NCI-H82 treated with DMSO at 0.1 percent for 48 hours (cell line): ENCODE measurements around the gene PIGBOS1.
"Not testable (repeated sequence)": the region's sequence is repeated elsewhere in the genome, so short reads cannot be mapped to it uniquely, and the experiment has no call there.

ENCODE experiments used
- DNase-seq: peaks from one replicate; lab custom pipeline; 2025; ENCODE audit not compliant: unreplicated experiment; lab: John Stamatoyannopoulos, UW

The PIGBOS1 gene, protein sequence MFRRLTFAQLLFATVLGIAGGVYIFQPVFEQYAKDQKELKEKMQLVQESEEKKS

DNA sequence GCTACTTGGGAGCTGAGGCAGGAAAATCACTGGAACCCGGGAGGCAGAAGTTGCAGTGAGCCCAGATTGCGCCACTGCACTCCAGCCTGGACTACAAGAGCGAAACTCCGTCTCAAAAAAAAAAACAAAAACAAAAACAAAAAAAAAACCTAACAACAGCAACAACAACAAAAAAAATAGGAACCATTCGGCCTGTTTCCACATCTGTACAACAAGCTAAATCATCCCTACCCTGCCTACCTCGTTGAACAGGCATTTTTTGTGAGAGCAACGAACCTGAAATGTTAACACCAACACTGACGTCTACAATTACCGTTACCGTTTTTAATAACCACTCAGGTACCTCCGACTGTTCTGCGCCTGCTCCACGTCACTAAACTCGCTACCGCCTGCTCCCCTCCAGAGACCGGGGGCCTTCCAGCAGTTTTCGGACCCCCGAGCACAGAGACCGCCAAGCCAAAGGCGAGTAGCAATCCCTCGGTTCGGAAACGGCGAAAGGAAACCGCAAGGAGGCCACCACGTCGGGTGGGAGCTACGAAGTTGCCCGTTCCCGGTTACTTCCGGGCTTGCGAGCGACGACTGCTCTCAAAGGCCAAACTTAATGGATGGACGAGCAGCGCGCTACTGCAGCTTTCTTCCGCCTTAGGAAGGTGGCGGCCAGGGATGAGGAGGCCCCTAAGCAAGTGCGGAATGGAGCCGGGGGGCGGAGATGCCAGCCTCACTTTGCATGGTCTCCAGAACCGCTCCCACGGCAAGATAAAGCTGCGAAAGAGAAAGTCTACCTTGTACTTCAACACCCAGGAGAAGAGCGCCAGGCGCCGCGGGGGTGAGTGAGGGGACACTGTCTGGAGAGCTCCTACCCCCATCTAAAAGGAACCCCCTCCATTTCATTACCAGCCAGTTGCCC lies at the start of gene PIGBOS1, which contains the start of gene PIGB:
PIGBOS1 (minus strand) TSS at position 536 of the 907 bp plus-strand sequence. CDS start 1,331 bp downstream, outside the sequence.
PIGB (plus strand) TSS at position 635 of the 907 bp plus-strand sequence; CDS start at position 664, 29 bp downstream.
- DNase-seq = peak; percentile 52

DNA sequence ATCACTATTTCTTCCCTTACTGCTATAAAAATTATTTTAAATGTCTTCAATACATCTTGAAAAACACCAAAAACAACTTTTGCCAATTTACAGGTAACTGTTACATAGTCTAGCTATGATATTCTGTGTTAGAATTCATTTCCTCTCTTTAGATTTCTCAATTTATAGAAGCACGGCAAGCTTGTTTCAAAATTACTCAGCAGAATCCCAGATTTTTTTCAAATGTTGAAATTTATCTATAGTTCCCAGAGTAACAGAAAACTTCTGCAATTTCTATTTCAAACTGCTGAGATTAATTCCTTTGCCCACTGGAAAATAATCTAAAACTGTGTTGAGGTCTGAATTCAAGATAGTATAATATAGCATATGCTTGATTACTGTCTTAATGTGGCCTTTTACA lies 48.1 kb upstream of the PIGBOS1 start:
- no peak for DNase-seq

DNA sequence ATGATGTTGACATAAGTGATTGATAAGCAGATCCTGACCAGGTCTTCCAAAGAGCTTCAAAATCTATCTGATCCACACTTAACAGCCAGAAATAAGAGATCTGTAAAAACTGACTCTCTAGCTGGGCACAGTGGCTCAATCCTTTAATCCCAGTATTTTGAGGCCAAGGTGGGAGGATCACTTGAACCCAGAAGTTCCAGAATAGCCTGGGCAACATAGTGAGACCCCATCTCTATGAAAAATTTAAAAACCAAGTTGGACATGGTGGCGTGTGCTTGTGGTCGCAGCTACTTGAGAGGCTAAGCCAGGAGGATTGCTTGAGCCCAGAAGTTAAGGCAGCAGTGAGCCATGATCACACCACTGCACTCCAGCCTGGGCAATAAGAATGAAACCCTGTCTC lies 43.7 kb upstream of the PIGBOS1 start:
- DNase-seq = no peak

DNA sequence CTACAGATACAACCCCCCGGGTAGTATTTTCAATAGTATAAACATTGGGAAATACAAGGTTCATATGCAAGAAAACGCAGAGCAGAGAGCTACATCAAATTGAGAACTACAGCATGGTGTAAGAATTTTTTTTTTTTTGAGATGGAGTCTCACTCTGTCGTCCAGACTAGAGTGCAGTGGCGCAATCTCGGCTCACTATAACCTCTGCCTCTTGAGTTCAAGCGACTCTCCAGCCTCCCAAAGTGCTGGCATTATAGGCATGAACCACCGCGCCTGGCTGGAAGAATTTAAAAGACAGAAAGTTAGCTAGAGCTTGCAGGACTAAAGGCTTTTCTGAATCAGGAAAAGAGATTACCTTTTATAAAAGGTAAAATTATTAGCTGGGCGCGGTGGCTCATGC lies 42.1 kb upstream of the PIGBOS1 start:
- DNase-seq = no peak

DNA sequence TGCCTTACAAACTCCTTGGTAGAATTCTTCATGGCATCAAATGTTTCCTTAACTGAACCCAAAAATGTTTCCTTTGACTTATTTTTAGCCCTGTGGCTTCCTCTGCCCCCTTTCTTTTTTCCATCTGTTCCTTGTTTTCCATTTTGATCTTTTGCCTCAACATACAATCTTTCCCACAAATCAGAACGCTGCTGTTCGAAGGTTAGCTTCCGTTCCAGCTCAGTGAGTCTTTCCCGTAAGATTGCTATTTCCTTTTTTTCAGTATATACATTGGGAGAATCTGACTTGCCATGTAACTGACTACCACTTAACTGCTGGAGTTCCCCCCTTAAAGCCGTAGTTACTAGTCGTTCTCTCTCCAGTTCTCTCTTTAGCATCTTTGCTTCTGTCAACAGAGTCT lies 41.3 kb upstream of the PIGBOS1 start:
- DNase-seq = no peak

DNA sequence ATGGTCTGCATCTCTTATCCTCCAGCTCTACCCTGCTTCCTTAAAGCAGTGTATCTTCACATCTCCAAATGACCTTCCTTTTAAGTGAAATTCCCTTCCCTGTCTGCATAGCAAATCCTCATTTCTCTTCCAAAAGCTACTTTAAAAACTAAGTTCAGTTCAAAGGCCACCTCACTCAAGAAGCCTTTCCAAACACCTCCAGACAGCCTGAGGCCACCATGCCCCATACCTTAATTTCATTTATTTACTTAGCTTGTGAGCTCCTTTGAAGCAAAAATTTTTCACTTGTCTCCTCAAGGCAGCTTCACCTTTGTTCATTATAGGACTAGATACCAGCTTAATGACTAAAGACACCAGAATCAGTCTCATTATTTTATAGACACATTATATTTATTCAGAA lies 39.5 kb upstream of the PIGBOS1 start:
- no peak for DNase-seq

DNA sequence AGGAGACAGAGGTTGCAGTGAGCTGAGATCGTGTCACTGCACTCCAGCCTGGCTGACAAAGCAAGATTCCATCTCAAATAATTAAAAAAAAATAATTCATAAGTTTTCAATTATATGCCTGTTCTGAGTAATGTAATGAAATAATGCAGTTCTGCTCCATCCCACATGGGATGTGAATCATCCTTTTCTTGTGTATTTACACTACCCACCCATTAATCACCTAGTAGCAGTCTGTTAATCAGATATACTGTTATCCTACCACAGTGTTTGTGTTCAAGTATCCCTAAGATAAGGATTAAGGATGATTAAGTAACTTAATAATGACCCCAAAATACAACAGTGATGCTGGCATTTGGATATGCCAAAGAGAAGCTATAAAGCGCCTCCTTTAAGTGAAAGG lies 38.9 kb upstream of the PIGBOS1 start:
- DNase-seq = peak; percentile 22

DNA sequence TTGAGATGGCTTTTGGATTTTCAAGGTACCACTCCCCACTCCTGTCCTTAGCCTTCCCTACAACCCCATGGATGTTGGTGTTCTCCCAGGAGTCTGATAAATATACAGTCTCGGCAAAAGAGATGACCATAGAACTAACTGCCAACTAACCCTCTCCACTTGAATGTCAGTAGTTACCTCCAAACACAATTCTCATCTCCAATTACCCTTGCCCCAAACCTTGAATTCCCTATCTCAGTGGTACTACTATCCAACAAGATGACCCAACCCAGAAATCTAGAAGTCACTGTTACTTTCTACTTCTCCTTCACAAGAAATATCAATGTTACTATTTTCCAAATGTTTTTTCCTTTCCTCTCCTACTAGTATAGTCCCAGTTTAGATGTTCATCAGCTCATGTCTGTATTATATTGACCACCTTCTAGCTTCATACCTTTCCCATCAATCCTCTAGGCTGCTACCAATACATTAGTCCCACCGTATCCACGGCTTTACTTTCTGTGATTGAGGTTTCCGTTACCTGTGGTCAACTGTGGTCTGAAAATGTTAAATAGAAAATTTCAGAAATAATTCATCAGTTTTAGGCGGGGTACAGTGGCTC lies 38.2 kb upstream of the PIGBOS1 start:
- no peak for DNase-seq

DNA sequence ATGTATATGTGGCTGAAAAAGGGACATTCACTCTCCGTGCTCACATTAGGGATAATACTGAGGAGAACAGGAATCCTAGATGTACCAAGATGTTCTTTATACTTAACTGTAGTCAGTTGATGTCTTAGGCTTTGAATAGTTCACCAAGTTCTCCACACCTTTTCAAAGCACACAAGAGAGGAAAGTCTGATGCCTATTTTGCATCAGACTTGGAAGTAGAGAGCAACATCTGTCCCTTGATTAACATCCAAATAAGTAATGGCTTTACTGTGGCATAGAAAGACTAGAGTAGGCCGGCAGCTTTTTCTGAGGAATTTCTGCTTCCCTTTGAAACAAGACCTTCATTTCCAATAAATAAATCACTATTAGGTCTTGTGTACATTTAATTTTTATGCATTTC lies 34.1 kb upstream of the PIGBOS1 start:
- no peak for DNase-seq

DNA sequence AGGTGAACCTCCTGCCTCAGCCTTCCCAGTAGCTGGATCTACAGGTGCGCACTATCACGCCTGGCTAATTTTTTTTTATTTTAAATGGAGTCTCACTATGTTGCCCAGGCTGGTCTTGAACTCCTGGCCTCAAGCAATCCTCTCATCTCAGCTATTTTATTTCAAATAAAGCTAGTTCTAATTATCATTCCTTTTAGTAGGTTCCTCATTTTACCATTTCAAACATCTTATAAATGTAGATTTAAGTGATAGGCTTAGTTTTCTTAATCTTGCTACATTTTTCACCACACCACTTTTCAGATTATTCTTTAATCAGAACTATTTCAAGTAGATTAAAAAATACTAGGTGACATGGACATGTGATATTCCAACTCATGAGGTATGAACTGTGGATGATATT lies 30.4 kb upstream of the PIGBOS1 start:
- no peak for DNase-seq

DNA sequence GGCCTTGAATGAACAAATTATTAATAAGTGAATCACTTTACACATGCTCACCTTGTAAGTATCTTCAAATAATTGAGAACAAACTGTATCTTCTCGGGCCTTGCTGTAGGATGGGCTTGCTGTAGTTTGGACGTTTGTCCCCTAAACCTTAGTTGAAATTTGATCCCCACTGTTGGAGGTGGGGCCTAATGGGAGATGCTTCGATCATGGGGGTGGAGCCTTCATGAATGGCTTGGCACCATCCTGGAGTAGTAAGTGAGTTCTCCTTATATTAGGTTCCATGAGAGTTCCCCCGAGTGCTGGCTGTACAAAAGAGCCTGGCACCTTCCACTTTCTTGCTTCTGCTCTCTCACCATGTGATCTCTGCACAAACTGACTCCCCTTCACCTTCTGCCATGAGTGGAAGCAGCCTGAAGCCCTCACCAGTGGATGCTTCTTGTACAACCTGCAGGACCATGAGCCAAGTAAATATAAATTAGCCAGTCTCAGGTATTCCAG lies 29.4 kb upstream of the PIGBOS1 start:
- DNase-seq = no peak

DNA sequence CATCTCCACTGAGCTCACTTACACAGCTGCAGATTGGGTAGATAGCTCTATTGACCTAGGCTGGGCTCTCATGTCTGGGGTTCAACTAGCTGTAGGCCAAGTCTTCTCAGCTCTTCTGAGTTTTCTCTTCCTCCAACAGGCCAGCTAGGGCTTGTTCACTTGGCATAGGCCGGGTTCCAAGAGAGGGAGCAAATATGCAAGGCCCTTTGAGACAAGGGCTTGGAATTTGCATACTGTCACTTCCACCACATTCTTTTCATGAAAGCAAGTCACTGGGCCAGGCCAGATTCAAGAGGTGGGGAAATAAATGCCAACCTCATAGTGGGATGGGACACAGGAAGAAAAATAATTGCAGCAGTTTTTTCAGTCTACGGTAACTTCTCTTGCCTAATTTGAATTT lies 25.3 kb upstream of the PIGBOS1 start:
- no peak for DNase-seq

DNA sequence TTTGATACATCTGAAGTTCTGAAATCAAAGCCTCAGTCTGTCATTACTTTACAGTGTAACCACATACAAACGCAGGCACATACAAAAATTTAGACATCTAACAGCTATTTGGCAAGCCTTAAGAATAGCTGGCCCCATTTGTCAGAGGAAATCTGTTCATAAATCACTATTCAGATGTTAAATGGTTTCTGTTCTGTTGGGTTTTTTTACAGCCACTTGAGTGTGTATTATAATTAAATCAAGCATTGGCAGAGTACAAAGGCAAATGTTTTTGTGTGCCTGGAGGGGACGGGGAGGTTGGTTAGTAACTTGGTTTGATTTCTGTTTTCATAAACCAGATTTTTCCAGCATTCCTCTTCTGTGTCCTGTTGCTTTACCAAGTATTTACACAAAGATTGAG lies 24.2 kb upstream of the PIGBOS1 start:
- DNase-seq = no peak

DNA sequence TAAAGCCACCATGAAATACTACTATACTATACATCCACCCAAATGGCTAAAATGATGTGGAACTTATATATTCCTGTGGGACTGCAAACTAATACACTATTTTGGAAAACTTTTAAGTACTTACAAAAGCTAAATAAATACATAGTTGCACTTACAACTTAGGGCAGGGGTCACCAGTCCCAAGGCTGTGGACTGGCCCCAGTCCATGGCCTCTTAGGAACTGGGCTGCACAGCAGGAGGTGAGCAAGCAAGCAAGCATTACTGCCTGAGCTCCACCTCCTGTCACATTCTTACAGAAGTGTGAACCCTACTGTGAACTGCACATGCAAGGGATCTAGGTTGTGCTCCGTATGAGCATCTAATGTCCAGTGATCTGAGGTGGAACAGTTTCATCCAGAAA lies 18.2 kb upstream of the PIGBOS1 start:
- DNase-seq = no peak

DNA sequence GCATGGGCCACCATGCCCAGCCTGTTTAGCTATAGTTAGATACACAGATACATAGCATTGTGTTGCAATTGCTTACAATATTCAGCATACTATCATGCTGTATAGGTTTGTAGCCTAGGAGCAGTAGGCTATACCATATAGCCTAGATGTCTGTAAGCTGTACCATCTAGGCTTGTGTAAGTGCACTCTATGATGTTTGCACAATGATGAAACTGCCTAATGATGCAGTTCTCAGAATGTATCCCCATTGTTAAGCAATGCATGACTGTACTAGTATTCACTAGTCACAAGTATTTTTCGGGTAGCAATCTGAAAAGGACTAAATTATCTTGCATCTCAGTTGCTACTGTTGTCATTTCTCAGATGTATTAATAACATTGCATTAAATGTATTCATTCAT lies 16.1 kb upstream of the PIGBOS1 start:
- DNase-seq = no peak

DNA sequence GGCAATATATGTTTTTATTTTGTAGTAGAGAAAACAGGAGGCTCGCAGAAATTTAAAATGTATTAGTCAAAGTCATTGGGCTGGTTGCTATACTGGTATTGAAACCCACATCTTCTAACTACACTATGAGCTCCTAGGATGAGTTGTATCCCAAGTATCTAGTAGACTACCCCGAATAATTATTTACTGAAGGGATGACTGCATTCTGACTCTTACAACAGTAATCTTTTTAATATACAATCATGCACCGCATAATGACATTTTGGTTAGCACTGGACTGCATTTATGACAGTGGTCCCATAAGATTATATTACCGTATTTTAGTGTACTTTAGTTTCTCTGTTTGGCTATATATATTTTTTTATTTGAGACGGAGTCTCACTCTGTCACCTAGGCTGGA lies 15.4 kb upstream of the PIGBOS1 start:
- DNase-seq = no peak

DNA sequence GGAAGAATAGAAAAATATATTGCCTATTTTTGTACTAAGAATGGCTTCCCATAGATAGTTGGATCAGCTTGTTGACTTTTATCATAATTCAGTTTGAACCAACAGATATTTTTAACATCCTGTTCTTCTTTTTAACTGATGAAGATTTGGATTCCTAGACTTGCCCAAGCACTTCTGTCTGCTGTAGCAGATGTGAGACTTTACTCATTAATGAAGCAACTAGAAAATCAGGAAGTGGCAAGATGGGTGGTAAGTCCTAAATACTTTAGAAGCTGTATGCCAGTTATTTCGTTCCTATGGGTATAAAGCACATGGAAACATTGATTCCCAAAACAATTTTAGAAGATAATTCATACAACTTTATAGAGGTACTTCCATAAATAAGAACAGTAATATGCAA lies 8.5 kb upstream of the PIGBOS1 start:
- no peak for DNase-seq

DNA sequence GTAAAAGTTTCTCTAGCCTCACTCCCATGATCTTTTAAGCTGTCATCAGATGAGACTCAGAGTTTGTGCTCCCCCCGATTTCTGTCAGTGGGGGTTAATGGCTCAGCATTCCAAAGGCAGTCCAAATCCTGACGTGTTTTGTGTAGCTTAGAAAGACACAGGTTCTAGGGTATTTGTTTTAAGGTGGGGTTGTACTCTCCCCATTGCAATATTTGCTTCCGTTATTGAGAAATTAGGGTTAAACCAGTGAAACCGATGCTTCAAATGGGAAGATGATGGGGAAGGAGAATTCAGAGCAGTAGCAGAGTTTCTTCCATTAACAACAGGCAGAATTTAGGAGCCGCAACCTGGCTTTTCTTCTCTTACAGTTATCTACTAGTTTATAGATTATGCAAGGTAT lies 3.5 kb upstream of the PIGBOS1 start:
- DNase-seq = no peak

DNA sequence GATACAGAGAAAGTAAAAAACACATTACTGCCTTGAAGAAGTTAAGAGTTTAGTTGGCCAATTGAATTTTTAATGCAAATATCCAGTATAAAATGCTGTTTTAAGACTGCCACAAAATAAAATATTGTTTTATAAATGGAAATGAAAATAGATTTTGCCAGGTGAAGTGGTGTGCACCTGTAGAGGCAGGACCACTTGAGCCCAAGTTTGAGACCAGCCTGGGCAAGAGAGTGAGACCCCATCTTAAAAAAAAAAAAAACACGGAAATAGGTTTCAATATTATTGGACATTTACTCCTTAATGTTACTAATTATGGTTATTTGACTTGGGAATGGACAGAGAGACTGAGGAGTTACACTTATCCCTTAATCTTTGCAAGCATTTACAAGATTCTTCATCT lies 2.0 kb upstream of the PIGBOS1 start:
- no peak for DNase-seq

DNA sequence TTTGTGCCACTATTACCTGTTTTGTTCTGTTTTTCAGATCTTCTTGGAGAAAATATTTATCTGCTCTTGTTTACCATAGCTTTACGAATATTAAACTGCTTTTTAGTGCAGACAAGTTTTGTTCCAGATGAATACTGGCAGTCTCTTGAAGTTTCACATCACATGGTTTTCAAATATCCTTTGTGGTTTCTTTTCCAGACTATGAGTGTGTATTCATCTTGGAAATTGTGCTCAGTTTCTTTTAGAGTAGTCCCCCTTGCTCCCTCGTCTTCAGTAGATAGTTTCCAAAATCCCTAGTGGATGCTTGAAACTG lies 1.3 kb upstream of the PIGBOS1 start:
- no peak for DNase-seq

DNA sequence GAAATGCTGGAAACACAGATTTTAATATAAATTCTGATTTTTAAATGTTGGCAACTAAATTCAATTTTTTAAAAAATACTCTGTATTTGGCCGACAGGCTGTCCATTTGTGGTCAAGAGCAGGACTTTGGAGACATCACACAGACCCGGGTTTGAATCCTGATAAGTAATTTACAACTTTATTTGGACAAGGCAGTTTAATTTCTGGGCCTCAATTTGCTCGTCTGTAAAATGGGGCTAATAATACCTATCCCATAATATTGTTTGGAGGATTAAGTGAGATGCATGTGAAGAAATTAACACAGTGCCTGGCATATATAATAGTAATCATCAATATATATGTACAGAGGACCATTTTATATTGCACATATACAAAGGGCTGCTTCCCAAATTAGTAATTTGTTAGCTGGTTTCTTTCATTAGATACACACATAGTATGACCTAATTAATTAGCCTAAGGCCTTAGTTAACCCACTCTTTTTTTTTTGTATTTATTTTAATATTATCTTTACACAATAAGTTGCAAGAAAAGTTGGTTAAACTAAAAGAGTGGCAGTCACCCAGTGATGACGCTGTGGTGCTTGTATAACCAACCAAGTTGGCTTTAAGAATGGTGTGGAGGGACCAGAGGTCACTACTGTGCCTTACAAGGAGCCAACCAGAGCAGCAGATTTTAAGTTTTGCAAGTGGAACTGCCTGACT lies 764 bp upstream of the PIGBOS1 start:
- no peak for DNase-seq

DNA sequence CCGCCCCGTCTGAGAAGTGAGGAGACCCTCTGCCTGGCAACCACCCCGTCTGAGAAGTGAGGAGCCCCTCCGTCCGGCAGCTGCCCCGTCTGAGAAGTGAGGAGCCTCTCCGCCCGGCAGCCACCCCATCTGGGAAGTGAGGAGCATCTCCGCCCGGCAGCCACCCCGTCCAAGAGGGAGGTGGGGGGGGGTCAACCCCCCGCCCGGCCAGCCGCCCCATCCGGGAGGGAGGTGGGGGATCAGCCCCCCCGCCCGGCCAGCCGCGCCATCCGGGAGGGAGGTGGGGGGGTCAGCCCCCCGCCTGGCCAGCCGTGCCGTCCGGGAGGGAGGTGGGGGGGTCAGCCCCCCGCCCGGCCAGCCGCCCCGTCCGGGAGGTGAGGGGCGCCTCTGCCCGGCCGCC lies 16.1 kb downstream of the PIGBOS1 start:
- not testable (repeated sequence) for DNase-seq
